Body of pancreas (tissue), 4 donors: ENCODE data around the gene THSD7A.

Experiments used
- POLR2A ChIP-seq, 3 donors: fragments of 450-650 bp; IDR thresholded peaks; one replicate each; pipeline ENCODE4 v1.6.1; 2016; ENCODE audit warnings: antibody characterized with exemption in 3 of 3, mild to moderate bottlenecking in 2 of 3
- TF ChIP-seq, protein P1 (sequence below), 7 experiments: fragments of 450-650 bp in 4 of 7; fragments of 200-600 bp in 3 of 7; sonication (generic) in 3 of 7; IDR thresholded peaks; one replicate each; pipeline ENCODE4 v1.5.1; 2016 to 2019; ENCODE audit warnings: antibody characterized with exemption in 7 of 7

DNA sequence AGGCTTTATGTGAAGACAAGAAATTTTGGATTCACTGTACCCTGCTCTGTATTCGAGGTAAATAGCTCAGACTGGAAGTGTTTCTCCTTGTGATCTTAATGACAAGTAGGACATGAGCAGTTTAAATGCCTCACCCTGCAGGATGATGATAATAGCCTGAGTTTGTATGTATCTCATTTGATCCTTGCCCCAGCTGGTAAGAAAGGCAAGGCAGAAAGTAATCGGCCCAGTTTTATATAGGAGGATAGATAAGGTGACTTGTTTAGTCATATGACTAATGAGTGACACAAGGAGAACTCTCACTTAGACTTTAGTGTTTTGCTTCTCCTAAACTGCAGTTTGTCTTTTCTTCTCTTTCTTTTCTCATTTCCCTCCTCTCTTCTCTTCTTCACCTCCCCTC is 485.7 kb downstream of the THSD7A start:
- TF ChIP-seq, protein P1, sequence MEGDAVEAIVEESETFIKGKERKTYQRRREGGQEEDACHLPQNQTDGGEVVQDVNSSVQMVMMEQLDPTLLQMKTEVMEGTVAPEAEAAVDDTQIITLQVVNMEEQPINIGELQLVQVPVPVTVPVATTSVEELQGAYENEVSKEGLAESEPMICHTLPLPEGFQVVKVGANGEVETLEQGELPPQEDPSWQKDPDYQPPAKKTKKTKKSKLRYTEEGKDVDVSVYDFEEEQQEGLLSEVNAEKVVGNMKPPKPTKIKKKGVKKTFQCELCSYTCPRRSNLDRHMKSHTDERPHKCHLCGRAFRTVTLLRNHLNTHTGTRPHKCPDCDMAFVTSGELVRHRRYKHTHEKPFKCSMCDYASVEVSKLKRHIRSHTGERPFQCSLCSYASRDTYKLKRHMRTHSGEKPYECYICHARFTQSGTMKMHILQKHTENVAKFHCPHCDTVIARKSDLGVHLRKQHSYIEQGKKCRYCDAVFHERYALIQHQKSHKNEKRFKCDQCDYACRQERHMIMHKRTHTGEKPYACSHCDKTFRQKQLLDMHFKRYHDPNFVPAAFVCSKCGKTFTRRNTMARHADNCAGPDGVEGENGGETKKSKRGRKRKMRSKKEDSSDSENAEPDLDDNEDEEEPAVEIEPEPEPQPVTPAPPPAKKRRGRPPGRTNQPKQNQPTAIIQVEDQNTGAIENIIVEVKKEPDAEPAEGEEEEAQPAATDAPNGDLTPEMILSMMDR (IDR thresholded peaks at IDR 0.05), result no peak
- no peak for TF ChIP-seq POLR2A (IDR thresholded peaks at IDR 0.05)
